Measurements from ENCODE around the gene SLCO6A1. TPM values are rescaled to one million over a fixed set of nuclear protein-coding genes. Genes with fewer than 3 reads are reported as not detected.

The SLCO6A1 gene
- total and polyA plus RNA-seq, 4 donors: not detected

DNA sequence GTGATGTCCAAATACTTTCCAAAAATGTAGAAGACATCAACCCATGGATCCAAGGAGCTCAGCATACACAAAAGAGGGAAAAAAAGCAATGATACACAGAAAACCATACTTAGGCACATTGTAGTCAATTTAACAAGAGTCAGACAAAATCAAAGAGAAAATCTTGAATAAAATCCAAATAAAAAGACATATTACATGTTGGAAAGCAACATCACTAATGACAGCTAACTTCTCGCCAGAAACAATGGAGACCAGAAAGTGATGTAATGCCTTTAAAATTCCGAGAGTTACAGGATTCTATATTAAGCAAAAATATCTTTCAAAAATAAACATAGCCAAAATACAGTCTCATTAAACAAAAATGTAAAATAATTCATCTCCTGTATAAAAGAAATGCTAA is 122.9 kb downstream of the SLCO6A1 start:
- no peak for DNase-seq (ENCODE audit: low read depth in 4 of 6, low spot score in 6 of 6)
- Histone ChIP-seq H3K27ac (ENCODE audit: low read depth, low read length) (no peak overlapping the region), H3K36me3 (ENCODE audit: control insufficient read depth, insufficient read depth, low read length) (no peaks in the 10 kb centered on the region), H3K4me1 (ENCODE audit: control insufficient read depth, insufficient read depth, low read length) (no peaks in the 10 kb centered on the region), H3K4me3 (ENCODE audit: low read depth, low read length) (no peak overlapping the region), H3K27me3 (ENCODE audit: control insufficient read depth, insufficient read depth, low read length) (no peaks in the 10 kb centered on the region), H3K9me3 (ENCODE audit: control insufficient read depth, insufficient read depth, low read length) (no peaks in the 10 kb centered on the region)
- WGBS (ENCODE audit: insufficient coverage): no CpG with 5 or more reads among the region's 2 CpGs

- Histone ChIP-seq H3K27me3 (ENCODE audit: control insufficient read depth, insufficient read depth, low read length) (no peaks in the 10 kb centered on the region), H3K9me3 (ENCODE audit: control insufficient read depth, insufficient read depth, low read length) (no peaks in the 10 kb centered on the region), H3K4me1 (ENCODE audit: control insufficient read depth, insufficient read depth, low read length) (no peaks in the 10 kb centered on the region), H3K27ac (ENCODE audit: low read depth, low read length) (no peak overlapping the region), H3K36me3 (ENCODE audit: control insufficient read depth, insufficient read depth, low read length) (no peaks in the 10 kb centered on the region), H3K4me3 (ENCODE audit: low read depth, low read length) (no peak overlapping the region)
- DNase-seq (ENCODE audit: low read depth in 4 of 6, low spot score in 6 of 6): no peak
- no CpG with 5 or more reads among the region's 1 CpG for WGBS (ENCODE audit: insufficient coverage)
Observed at GRCh38 chr5:102375272-102375671, 123.5 kb downstream of the SLCO6A1 start.

GRCh38 chr5:102368392-102368791 is 130.4 kb downstream of the SLCO6A1 start:
- H3K27me3 ChIP-seq (ENCODE audit: control insufficient read depth, insufficient read depth, low read length): no peaks in the 10 kb centered on the region
- no peaks in the 10 kb centered on the region for H3K4me1 ChIP-seq (ENCODE audit: control insufficient read depth, insufficient read depth, low read length)
- no peak for DNase-seq (ENCODE audit: low read depth in 4 of 6, low spot score in 6 of 6)
- no peak overlapping the region for H3K4me3 ChIP-seq (ENCODE audit: low read depth, low read length)
- no peak overlapping the region for H3K27ac ChIP-seq (ENCODE audit: low read depth, low read length)
- H3K9me3 ChIP-seq (ENCODE audit: control insufficient read depth, insufficient read depth, low read length): no peaks in the 10 kb centered on the region
- H3K36me3 ChIP-seq (ENCODE audit: control insufficient read depth, insufficient read depth, low read length): no peaks in the 10 kb centered on the region

DNA sequence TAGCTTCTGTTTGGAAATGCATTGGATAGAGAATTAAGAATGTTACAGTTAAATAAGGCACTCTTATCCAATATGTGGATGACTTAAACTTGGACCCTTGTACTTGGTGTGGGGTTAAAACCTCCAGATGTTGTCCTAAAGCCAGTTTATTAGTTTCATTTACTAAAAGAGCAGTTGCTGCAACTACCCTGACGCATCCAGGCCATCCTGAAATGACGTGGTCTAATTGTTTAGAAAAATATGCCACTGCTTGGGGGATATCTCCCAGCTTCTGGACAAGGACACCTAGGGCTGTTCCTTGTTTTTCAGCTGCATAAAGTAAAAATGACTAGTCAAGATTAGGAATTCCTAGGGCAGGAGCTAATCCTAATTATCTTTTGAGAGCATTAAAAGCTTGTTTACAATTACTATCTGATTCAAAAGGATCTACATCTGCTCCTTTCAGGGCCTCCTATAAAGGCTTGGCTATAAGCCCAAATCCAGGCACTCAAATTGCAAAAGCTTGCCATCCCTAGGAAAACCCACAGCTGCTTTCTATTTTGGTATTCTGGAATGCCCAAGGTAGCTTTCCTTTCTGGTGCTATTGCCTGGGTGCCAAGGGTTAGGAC is 157.0 kb downstream of the SLCO6A1 start:
- no peaks in the 10 kb centered on the region for H3K36me3 ChIP-seq (ENCODE audit: control insufficient read depth, insufficient read depth, low read length)
- H3K27me3 ChIP-seq (ENCODE audit: control insufficient read depth, insufficient read depth, low read length): no peaks in the 10 kb centered on the region
- no peak overlapping the region for H3K27ac ChIP-seq (ENCODE audit: low read depth, low read length)
- DNase-seq (ENCODE audit: low read depth in 4 of 6, low spot score in 6 of 6): peak in 3 of 6 donors; percentile 2 to 63 (median 61)
- H3K9me3 ChIP-seq (ENCODE audit: control insufficient read depth, insufficient read depth, low read length): no peaks in the 10 kb centered on the region
- no peak overlapping the region for H3K4me3 ChIP-seq (ENCODE audit: low read depth, low read length)
- no peaks in the 10 kb centered on the region for H3K4me1 ChIP-seq (ENCODE audit: control insufficient read depth, insufficient read depth, low read length)
- 50% methylated on average over 2 of the region's 2 CpGs for WGBS (ENCODE audit: insufficient coverage)

DNA sequence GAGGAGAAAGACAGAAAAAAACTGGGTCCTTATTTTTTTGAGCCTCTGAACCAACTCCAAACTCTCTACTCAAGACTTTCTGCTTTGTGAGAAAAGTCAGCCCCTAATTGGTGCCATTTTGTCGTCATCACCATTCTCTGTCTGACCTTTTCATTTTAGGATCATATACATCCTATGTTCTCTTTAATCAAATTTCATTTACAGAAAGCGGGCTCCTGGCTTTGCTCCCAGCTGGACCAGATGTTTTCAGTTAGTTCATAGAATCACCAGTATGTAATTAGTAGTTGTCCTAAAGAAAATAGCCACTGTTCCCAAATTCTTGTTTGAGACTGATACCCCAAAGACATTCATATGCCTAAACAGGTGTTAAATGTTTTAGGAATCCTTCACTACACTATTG is 174.1 kb downstream of the SLCO6A1 start:
- no peak overlapping the region for H3K4me3 ChIP-seq (ENCODE audit: low read depth, low read length)
- H3K9me3 ChIP-seq (ENCODE audit: control insufficient read depth, insufficient read depth, low read length): no peaks in the 10 kb centered on the region
- no peak overlapping the region for H3K27ac ChIP-seq (ENCODE audit: low read depth, low read length)
- H3K36me3 ChIP-seq (ENCODE audit: control insufficient read depth, insufficient read depth, low read length): no peaks in the 10 kb centered on the region
- WGBS (ENCODE audit: insufficient coverage): 89% methylated on average over 1 of the region's 2 CpGs
- DNase-seq (ENCODE audit: low read depth in 4 of 6, low spot score in 6 of 6): no peak
- no peaks in the 10 kb centered on the region for H3K4me1 ChIP-seq (ENCODE audit: control insufficient read depth, insufficient read depth, low read length)
- no peaks in the 10 kb centered on the region for H3K27me3 ChIP-seq (ENCODE audit: control insufficient read depth, insufficient read depth, low read length)

Other genes starting within 250 kb of the SLCO6A1 start
- 1 to 10 TPM in 1 of 2 donors, under 1 TPM in 1; 0.39 to 1.7 TPM for gene SLCO4C1, start 202.7 kb downstream of the SLCO6A1 start, total RNA-seq
- gene SLCO4C1, start 202.7 kb downstream of the SLCO6A1 start, polyA plus RNA-seq (ENCODE audit: insufficient read length in 2 of 2): under 1 TPM; 0.38 to 0.44 TPM

Measured in spinal cord (tissue), 10 donors.